Measurements from ENCODE around the gene UCP2.

The UCP2 gene

GRCh38 chr11:73969091-73969490, 13.6 kb downstream of the UCP2 start:
- no peak for DNase-seq

- peak in 1 of 2 experiments; percentile 25 for DNase-seq
These were observed 14.2 kb downstream of the UCP2 start for GRCh38 chr11:73968356-73968966.

DNA sequence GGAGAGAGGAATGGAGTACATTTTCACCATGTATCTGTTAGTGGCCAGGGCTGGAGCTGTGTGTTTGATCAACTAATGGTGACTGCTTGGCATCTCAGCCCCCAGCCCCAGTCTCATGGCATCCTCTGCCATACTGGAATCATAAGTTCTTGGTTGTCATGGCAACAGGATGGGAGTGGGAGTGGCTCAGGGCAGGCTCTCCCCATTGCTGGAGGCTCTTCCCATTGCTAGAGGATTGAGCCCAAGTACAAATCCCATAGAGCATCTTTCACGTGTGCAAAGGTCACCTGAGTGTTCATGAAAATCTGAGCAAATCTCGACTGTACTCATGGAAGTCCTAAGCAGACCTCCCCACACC, 16.9 kb downstream of the UCP2 start:
- DNase-seq: no peak

DNA sequence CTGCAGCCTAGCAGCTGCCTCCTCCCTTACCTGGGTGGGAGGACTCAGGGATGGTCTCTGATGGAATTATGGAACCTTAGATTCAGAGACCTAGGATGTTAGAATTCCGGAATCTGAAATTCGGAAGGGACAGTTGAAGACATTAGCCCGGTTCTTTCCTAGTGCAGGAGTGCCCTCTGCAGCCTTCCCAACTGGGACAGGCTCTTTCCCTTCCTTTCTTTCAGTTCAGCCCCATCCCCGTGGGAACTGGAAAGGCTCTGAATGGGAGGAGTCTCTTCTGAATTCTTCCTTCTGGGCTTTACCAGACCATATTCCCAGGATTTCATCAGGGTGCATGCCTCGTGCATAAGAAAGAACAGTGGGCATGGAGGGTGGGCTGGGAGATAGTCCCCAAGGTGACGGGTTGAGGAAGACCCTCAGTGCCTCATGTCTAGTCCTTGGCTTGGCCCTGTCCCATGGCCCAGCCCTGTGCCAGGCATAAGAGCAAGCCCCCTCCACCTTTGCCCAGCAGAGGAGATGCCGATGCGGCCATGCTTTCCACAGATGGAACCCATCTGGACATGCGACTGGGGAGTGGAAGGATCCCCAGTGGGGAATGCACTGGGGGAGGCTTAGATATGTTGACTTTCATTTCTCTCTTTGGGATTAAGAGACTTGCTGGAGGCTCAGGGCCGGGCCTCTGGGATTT, 17.4 kb downstream of the UCP2 start:
- DNase-seq: peak in 1 of 2 experiments; percentile 26

GRCh38 chr11:73963861-73964260, 18.8 kb downstream of the UCP2 start:
- DNase-seq: no peak

DNA sequence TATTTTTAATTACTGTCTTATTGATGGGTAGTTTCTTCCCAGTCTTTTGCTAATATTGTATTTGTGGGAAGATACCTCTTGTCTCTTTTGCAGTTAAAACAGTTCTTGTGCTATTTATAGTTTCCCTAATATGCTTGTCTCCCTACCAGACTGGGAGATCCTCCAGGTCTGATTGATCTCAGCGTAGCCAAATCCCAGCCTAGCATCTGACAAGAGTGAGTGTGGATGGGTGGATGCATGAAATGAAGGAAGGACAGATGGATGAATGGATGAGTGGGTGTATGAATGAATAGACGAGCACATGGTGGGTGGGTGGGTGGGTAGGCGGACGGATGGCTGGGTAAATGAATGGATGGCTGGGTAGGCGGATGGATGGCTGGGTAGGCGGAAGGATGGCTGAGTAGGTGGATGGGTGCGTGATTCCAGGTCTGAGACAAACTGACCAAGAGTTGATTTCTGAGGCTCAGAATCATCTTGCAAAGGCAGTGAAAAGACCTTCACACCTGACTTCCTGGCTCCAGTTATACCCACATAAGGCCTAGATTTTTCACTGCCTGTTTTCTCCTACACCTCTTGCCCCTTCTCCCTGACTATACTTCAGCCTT, 20.4 kb downstream of the UCP2 start:
- no peak for DNase-seq

DNA sequence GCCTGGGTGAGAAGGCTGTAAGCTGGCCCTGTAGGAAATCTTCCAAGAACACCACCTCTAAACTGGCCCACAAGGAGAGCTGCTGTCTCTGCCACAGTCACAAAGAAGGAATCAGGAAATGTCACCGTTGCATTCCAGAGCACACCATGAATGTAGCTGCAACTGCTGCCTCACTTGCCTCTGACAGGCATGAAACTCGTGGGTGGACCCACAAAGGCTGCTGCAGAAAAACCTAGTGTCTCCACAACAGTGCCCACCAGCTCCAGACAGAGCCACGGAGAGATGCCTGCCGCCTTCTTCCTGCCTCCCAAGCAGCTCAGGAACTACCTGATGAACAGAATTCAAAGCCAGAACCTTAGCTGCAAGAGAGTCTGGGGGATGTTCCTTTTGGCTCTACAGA, 21.3 kb downstream of the UCP2 start:
- no peak for DNase-seq

DNA sequence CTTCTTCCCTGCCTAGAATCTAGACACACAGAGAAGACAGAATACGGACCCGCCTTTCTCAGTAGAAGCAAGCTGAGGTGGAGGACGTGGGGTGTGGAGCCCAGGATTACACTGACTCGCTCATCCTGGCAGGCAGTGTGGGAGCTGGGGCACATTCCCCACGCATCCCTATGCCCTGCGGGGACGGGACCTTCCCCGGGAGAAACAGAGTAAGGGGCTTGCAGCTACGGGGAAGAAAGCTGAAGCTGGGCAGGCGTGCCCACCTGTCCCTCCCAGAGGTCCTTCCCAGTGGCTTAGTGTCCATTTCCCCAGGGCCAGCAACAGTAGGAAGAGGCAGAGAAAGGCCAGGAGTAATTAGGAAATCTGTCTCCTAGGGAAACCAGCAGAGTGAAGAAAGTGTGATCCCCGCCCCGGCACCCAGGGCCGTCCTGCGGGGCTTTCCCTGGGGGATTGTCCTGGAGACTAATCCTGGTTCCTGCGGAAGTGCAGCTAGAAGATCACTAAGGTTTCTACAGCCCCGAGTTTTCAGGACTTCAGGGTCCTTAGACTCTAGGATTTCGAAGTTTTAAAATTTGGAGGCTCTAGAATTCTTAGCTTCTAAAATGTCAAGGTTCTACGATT, 24.0 kb downstream of the UCP2 start:
- DNase-seq: peak in 1 of 2 experiments; percentile 11

GRCh38 chr11:73957654-73958361, 24.8 kb downstream of the UCP2 start:
- peak in 1 of 2 experiments; percentile 49 for DNase-seq

- peak in 1 of 2 experiments; percentile 61 for DNase-seq
These were observed 25.6 kb downstream of the UCP2 start for GRCh38 chr11:73956876-73957653.

- no peak for DNase-seq
These were observed 30.8 kb downstream of the UCP2 start for GRCh38 chr11:73951797-73952196.

DNA sequence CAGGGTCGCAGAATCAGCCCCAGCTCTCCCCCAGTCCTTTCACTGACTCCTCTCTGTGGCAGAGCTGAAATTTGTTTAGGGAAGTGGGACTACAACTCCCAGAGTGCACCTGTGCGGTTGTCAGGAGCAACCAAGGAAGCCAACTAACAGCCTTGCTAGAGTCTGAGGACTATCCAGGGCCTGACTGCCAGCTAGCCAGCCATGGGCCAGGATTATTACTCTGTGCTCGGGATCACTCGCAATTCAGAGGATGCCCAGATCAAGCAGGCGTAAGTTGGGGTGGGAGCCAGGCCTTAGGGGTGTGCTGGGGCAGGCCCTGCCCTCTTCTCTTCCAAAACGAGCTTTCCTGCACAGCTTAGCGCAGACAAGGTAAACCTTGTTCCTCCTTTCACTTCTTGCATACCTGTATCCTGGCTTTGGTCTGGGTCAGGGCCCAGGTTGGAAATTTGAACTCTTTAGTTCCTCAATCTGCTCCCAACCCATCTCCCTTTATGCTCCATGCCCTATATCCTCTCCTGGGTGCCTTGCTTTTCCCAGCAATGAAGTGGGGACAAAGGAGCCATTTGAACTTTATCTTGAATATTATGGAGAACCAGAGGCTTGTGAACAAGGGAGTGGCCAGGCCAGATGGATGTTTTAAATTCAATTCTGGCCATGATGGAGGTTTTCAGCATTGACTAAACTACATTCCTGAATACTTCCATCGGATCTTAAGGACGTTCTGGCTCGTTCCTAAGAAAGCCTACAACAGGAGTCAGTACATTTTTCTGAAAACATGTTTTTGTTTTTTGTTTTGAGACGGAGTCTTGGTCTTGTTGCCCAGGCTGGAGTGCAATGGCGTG, 31.6 kb downstream of the UCP2 start, which contains the start of gene DNAJB13:
TSS of gene DNAJB13 (plus strand) at position 158 of the 842 bp plus-strand sequence. CDS start at position 202, 44 bp downstream.
- DNase-seq: peak; percentile 55 to 78

DNA sequence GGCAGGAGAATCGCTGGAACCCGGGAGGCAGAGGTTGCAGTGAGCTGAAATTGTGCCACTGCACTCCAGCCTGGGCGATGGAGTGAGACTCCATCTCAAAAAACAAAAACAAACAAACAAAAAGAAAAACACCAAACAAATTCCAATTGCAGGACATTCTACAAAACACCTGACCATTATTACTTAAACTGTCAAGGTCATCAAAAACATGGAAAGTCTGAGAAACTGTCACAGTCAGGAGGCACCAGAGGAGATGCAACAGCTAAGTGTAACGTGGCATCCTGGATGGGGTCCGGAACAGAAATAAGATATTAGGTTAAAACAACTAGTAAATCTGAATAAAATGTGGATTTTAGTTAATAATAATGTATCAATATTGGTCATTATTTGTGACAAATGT, 32.7 kb downstream of the UCP2 start:
- DNase-seq: no peak

- DNase-seq: no peak
These were observed 33.4 kb downstream of the UCP2 start for GRCh38 chr11:73949246-73949645.

- DNase-seq: no peak
These were observed 35.7 kb downstream of the UCP2 start for GRCh38 chr11:73946798-73947458.

DNA sequence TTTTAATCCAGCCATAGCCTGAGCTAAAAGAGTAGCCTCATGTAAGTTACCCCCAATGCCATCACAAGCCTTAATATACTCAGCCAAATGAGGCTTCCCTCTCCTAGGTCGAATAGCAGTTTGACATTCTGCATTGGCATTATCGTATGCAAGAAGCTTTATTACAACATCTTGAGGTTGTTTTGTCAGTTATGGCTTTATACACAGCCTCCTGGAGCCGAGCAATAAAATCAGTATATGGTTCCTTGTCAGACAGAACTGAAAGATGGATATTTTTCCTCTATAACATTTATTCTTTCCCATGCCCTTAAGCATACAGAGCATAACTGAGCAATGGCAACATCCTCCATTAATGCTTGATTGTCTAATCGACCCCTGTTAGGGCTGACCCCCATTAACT, 37.2 kb downstream of the UCP2 start:
- no peak for DNase-seq

DNA sequence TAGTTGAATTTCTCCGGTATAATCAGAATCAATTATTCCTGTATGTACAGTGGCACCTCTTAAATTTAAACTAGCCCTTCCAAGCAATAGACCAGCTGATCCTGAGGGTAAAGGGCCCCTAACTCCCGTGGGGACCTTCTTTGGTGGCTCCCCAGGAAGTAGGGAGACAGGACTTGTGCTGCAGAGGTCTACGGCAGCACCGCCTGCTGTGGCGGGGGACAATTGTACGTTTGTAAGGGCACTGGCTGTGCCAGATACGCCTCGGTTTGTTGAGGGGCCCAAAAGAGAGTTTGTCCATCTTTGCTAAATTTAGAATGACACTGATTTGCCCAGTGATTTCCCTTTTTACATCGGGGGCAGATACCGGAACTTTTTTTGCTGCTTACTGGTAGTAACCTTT, 37.7 kb downstream of the UCP2 start:
- DNase-seq: no peak

DNA sequence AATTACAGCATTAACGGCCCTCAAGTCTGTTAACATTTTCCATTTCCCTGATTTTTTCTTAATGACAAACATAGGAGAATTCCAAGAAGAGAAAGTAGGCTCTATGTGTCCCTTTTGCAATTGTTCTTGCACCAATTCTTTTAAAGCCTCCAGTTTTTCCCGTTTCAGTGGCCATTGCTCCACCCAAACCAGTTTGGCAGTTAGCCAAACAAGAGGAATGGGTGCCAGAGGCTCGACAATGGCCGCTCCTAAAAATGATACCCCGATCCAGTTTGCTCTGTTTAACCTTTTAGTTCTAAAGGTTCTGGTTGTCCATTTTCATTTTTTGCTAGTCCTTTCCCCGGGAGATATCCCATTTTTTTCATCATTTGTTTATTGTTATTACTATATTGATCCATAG, 38.6 kb downstream of the UCP2 start:
- DNase-seq: no peak

DNA sequence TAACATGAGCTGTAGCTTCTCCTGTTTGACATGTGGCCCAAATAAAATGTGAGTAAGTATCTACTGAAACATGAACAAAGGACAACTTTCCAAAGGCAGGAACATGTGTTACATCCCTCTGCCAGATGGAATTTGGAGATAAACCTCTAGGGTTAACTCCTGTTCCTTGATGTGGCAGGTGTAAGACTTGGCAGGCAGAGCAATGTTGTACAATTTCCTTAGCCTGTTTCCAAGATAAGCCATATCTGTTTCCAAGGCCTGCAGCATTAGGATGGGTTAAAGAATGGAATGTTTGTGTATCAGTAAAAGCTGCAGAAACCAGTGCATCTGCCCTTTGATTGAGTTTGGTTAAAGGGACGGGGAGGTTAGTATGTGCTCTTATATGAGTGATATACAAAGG, 40.6 kb downstream of the UCP2 start:
- DNase-seq: no peak

DNA sequence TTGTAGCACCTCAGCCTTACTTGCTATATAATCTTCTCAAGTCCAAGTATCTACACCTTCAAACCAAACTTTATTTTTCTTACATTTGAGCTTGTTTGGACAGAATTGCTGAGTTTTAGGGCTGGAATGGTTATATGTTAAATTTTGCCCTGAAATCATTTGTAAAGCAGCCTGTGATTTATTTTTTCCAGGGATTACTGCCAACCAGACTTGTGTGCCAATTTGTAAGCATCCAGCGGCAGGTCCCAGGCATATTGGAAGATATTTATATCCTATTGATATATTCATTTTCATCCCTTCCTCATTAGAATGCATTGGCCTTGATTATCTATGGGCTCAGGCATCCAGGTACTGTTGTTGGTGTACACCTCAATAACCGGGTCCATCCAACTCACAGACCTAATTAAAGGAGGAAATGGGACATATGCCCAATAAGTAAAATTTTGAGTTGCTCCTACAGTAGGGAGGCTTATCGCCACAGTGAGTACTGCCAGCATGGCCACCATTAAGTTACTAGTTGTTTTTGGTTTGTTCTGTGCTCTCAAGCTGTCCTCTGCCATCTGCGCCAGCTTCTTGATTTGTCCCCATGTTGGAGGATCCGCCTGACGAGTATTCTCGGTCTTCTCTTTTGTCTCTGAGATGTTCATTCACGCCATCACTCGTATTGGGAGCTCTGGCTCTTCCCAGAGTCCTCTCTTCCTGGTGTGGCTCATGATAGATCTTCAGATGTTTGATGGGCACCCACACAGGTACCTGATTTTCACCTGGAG, 41.7 kb downstream of the UCP2 start:
- no peak for DNase-seq
